HG03457 (cell line): ENCODE results near the gene FGGY.
"Not testable (repeated sequence)": the region's sequence is repeated elsewhere in the genome, so short reads cannot be mapped to it uniquely, and the experiment has no call there.

Experiments
- ATAC-seq: cut with Tn5 transposase; IDR thresholded peaks from one replicate; pipeline ENCODE4 v1.9.1; 2021; ENCODE audit warnings: moderate number of reproducible peaks; ENCODE audit not compliant: unreplicated experiment

FGGY gene

DNA sequence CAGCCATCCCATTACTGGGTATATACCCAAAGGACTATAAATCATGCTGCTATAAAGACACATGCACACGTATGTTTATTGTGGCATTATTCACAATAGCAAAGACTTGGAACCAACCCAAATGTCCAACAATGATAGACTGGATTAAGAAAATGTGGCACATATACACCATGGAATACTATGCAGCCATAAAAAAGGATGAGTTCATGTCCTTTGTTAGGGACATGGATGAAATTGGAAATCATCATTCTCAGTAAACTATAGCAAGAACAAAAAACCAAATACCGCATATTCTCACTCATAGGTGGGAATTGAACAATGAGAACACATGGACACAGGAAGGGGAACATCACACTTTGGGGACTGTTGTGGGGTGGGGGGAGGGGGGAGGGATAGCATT, 241.6 kb downstream of the FGGY start:
- ATAC-seq = not testable (repeated sequence)

- no peak for ATAC-seq
These were observed 243.2 kb downstream of the FGGY start for GRCh38 chr1:59539961-59540681.

DNA sequence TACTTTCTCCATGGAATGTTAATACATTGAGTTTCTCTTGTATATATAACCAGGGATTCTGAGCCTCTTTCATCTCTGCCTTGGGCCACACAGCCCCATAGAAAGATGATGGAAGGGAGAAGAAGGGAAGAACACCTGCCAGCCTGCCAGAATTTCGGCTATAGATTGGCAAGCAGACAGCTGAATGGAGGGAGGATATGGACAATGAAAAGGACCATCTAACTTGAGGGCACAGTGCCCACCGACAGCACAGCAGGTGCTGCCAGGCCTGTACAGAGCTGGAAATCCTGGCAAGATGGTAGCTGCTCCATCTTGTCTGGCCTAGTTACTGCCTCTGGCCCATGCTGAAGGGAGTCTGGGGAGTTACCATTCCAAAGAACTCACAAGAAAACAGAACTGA, 244.3 kb downstream of the FGGY start:
- ATAC-seq = no peak

- ATAC-seq = no peak
These were observed 245.0 kb downstream of the FGGY start for GRCh38 chr1:59541891-59542290.

GRCh38 chr1:59543211-59543668, 246.3 kb downstream of the FGGY start:
- no peak for ATAC-seq

GRCh38 chr1:59544615-59545293, 247.9 kb downstream of the FGGY start:
- no peak for ATAC-seq

- no peak for ATAC-seq
These were observed 248.9 kb downstream of the FGGY start for GRCh38 chr1:59545830-59546229.

DNA sequence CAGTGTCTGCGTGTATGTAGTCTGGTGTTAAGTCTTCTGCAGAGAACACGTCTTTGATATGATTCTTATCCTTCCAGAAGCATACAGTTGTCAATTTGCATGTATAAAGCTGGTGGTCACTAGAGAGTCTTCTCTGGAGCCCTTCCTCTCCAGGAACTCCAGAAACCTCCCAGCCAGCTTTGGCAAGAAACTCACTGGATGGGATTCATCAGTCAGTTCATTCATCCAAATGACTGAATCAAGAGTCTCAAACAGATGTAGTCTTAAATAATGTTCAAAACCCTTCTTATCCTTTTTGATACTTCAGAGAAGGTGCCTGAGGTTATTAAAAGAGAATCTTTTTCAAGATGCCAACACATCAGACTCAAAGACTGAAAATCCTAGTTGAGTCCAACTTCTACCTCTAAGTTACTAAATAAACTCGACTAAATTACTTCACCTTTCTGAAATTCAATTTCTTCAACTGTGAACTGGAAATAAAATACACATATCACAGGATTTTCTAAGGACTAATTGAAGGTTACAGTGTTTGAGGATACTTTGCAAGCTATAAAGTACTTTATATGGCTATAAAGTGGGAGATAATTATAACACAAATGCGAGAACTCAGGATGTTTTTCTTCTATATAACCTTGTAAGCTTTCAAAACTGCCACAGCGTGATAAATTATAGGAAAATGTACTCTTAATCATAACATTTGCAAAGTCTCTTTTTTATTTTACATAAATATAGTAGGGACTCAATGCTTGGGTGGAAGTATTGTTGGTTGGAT, 252.4 kb downstream of the FGGY start:
- ATAC-seq = no peak

GRCh38 chr1:59549903-59550302, 253.0 kb downstream of the FGGY start:
- ATAC-seq = no peak

GRCh38 chr1:59552007-59552406, 255.1 kb downstream of the FGGY start:
- ATAC-seq = no peak

DNA sequence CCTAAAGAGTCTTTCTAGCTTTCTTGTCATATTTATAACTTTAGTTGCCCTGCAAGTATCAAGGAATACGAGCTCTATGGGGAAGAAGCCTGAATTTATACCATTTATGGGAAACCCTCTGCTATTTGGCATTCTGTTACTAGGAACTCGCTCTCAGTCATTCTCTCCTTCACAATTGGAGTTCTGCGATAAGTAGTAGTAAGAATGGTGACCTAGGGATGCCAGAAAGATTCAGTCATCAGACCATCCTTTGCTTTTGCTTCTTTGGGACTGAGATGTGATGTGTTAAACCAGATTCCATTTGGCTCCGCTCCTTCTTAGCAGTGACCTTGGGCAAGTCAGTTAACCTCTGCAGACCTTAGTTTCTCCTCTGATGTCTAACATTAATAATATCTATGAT, 256.5 kb downstream of the FGGY start:
- ATAC-seq = no peak

GRCh38 chr1:59554011-59554663, 257.2 kb downstream of the FGGY start:
- ATAC-seq = no peak

DNA sequence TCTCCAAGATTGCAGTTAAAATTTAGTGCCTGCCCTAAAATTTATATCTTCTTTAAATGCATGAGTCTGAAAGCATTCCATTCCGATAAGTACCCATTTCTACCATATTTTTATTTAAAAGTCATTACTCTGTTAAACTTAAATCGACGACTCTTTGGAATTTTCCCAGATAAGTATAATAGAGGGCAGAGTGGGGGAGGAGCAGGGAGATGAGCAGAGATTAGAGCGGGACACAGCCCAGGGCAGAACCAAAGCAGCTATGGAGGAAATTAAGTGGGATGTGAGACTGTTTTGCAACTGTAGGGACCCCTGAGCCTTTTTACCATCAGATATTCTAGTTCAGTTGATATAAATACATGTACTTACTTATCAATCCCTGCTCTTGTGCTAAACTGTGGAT, 257.9 kb downstream of the FGGY start:
- no peak for ATAC-seq

- ATAC-seq = no peak
These were observed 259.5 kb downstream of the FGGY start for GRCh38 chr1:59556398-59556797.

DNA sequence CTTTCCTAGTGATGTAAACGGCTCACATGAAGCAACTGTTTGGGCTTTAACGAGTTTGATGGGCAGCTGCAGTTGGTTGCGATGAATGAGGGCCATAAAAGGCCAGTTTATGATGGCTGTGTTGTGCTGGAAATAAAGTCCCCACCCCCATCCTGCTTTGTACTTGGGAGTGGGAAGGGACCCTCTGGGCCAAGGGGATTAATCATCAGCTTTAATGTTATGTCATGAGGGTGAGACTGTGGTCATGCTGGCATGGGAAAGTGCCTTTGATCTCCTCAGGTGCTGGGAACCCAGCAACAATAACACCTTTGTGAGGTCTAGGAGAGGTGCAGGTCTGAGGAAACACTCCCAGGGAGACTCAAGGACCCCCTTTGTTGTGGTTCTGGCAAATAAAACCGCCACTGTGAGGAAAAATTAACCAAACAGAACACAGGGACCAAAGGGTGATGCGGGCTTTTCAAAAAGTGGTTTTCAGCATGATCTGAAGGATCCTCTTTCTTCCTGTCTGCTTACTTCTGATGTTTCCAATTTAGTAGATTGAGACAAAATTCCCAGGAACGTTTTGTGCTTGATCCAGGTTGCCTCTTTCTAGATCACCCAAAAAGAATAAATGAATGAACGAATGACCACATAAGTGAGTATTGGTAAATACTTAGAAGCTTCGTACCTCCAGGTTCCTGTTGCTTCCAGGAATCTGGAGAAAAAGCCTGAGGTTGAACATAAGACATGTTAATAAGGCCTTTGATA, 260.1 kb downstream of the FGGY start:
- ATAC-seq = no peak

DNA sequence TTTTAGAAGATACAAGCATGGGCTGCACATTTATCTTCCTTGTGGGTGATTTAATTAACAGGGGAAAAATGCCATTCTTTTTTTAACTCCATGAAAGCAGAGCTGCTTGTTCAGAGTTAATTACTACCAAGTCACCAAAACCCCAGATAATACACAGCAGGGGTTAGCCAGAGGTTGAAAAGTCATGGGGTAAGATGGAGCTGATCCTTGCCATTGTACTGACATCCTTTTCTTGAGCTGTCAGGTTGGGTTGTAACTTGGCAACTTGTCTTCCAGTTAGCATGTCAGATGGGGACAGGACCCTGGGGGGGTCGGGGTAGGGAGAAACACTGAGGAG, 260.6 kb downstream of the FGGY start:
- ATAC-seq = no peak

GRCh38 chr1:59558580-59558979, 261.7 kb downstream of the FGGY start:
- not testable (repeated sequence) for ATAC-seq

DNA sequence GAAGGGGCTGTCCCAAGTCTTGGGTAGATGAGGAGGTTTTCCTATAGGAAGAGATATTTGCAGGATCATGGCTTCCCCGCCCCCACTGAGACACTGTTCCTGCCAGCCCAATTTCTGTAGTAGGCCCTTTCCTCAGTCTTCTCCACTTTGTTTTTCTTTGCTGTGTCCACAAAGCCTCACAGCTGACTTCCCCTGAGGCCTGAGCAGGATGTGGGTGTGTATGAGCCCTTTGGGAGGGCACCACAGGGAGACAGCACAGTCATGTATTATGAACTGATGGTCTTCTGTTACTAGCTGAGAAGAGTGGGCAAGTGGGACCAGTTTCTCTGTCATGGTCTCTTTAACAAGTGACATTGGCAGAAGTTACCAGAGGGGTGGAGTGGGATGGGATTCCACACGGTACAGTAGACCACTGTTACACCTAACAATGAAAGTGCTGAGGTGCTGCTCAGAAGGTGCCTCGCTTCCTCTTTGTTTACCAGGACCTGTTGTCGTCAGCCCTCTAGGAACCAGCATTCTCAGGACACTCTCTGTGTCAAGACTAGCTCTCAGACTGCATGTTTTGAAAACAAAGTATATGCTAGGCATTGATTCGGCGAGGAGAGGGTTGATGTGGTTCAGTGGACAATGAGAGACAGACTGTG, 264.0 kb downstream of the FGGY start:
- peak; percentile 76 for ATAC-seq

GRCh38 chr1:59561796-59562195, 264.9 kb downstream of the FGGY start:
- ATAC-seq = no peak

- ATAC-seq = no peak
These were observed 267.4 kb downstream of the FGGY start for GRCh38 chr1:59564192-59564891.
